ENCODE data around the gene TRPM2. TPM values are rescaled to one million over a fixed set of nuclear protein-coding genes. Genes with fewer than 3 reads are reported as not detected.

Gene TRPM2
- total and polyA plus RNA-seq, 2 of the 13 experiments (the other 11 are each of a cell fraction or from before 2014, with no cell fraction given) = 0.07 to 0.20 TPM

GRCh38 chr21:44480200-44481053 is 127.0 kb downstream of the TRPM2 start (continued):
- TF ChIP-seq ISL2 (CRISPR knock-in tag; IDR thresholded peaks at IDR 0.05) (no peak), ZFP36L1 (CRISPR knock-in tag; IDR thresholded peaks at IDR 0.05) (no peak), TRAFD1 (CRISPR knock-in tag; IDR thresholded peaks at IDR 0.05; ENCODE audit: borderline replicate concordance) (no peak), ZNF781 (CRISPR knock-in tag; IDR thresholded peaks at IDR 0.05; ENCODE audit: borderline replicate concordance, not compliant biosample characterization) (no peak), XBP1 (CRISPR knock-in tag; IDR thresholded peaks at IDR 0.05) (no peak), ELF1 (CRISPR knock-in tag; IDR thresholded peaks at IDR 0.05) (no peak), DDIT3 (CRISPR knock-in tag; IDR thresholded peaks at IDR 0.05) (no peak), ZSCAN30 (CRISPR knock-in tag; IDR thresholded peaks at IDR 0.05) (no peak), KLF6 (CRISPR knock-in tag; IDR thresholded peaks at IDR 0.05) (no peak), SUZ12 (IDR thresholded peaks at IDR 0.05; ENCODE audit: low read depth, low read length) (no peak), EEA1 (CRISPR knock-in tag; IDR thresholded peaks at IDR 0.05; ENCODE audit: borderline replicate concordance) (no peak), ZNF430 (CRISPR knock-in tag; IDR thresholded peaks at IDR 0.05) (no peak), ZNF746 (CRISPR knock-in tag; IDR thresholded peaks at IDR 0.05) (0 out of 2 replicates have a peak, but pooled peaks have one; percentile 29), TFAP4 (IDR thresholded peaks at IDR 0.05; ENCODE audit: borderline replicate concordance, low read depth) (no peak), ZNF792 (CRISPR knock-in tag; IDR thresholded peaks at IDR 0.05) (no peak), HOXD1 (CRISPR knock-in tag; IDR thresholded peaks at IDR 0.05) (no peak), USF2 (IDR thresholded peaks at IDR 0.05; ENCODE audit: low read depth, low read length) (no peak), USF2 (CRISPR knock-in tag; IDR thresholded peaks at IDR 0.05; ENCODE audit: borderline replicate concordance) (no peak), UBTF (CRISPR knock-in tag; IDR thresholded peaks at IDR 0.05) (no peak), ZNF703 (CRISPR knock-in tag; IDR thresholded peaks at IDR 0.05; ENCODE audit: borderline replicate concordance) (no peak), ZNF460 (CRISPR knock-in tag; IDR thresholded peaks at IDR 0.05; ENCODE audit: borderline replicate concordance) (no peak), ZMAT5 (CRISPR knock-in tag; IDR thresholded peaks at IDR 0.05; ENCODE audit: borderline replicate concordance, low read depth) (no peak)

All from HepG2 (cell line).